Activated T-helper 1 cell treated with anti-CD3 and anti-CD28 coated beads, Interleukin-2, amount 50 U/mL, for 16 hours (primary cell): ENCODE measurements around the gene PDE1C.

Experiments
- DNase-seq, 2 donors: peaks; one replicate each; pipeline ENCODE4 v3.0.0-alpha.2; 2020; ENCODE audit warnings: low read depth in 1 of 2, low spot score in 1 of 2

Gene PDE1C

GRCh38 chr7:31720366-31720765 lies 349.8 kb downstream of the PDE1C start:
- no peak for DNase-seq

GRCh38 chr7:31716355-31716754 lies 353.9 kb downstream of the PDE1C start:
- DNase-seq = no peak

- DNase-seq = no peak
Observed at GRCh38 chr7:31710171-31710570, 360.0 kb downstream of the PDE1C start.

GRCh38 chr7:31707089-31707488 lies 363.1 kb downstream of the PDE1C start:
- no peak for DNase-seq

- DNase-seq = no peak
Observed at GRCh38 chr7:31705377-31705776, 364.8 kb downstream of the PDE1C start.

GRCh38 chr7:31702354-31702753 lies 367.9 kb downstream of the PDE1C start:
- DNase-seq = no peak
